ENCODE measurements around the gene EZH1.

EZH1 gene

GRCh38 chr17:42780851-42781638, 36.2 kb upstream of the EZH1 start:
- Histone ChIP-seq H3K4me3 (ENCODE audit: low read depth, low read length) (peak overlapping the region; percentile 60), H3K36me3 (replicated peaks) (peaks cover 5% of the 10 kb centered on the region), H3K27me3 (replicated peaks) (no peaks in the 10 kb centered on the region), H3K27ac (no peak overlapping the region)
- no peak for TF ChIP-seq CTCF (IDR thresholded peaks at IDR 0.05; ENCODE audit: low read depth, low read length, missing control alignments)
- DNase-seq: no peak
- in situ Hi-C loops (cut with HindIII; ENCODE audit: low pct_ligation_motif_present, low sequenced_read_pairs): no loop called here

- DNase-seq: no peak
- in situ Hi-C loops (cut with HindIII; ENCODE audit: low pct_ligation_motif_present, low sequenced_read_pairs): no loop called here
These were observed 35.4 kb upstream of the EZH1 start, which contains the start of gene WNK4 for GRCh38 chr17:42779936-42780850. Gene WNK4, plus strand, starts transcription at chr17:42780610. Its CDS starts 89 bp downstream, at chr17:42780699.

GRCh38 chr17:42779304-42779935, 34.6 kb upstream of the EZH1 start:
- no peak for DNase-seq
- Histone ChIP-seq H3K27ac (no peak overlapping the region), H3K4me3 (ENCODE audit: low read depth, low read length) (no peak overlapping the region), H3K27me3 (replicated peaks) (no peaks in the 10 kb centered on the region), H3K36me3 (replicated peaks) (peaks cover 5% of the 10 kb centered on the region)
- TF ChIP-seq CTCF (IDR thresholded peaks at IDR 0.05; ENCODE audit: low read depth, low read length, missing control alignments): no peak
- in situ Hi-C loops (cut with HindIII; ENCODE audit: low pct_ligation_motif_present, low sequenced_read_pairs): no loop called here

More at GRCh38 chr17:42779936-42780850, 35.4 kb upstream of the EZH1 start, which contains the start of gene WNK4:
- Histone ChIP-seq H3K36me3 (replicated peaks) (peaks cover 5% of the 10 kb centered on the region), H3K27me3 (replicated peaks) (no peaks in the 10 kb centered on the region), H3K27ac (no peak within 1 kb of the TSS), H3K4me3 (ENCODE audit: low read depth, low read length) (peak within 1 kb of the TSS; percentile 60)
- no peak for TF ChIP-seq CTCF (IDR thresholded peaks at IDR 0.05; ENCODE audit: low read depth, low read length, missing control alignments)

GRCh38 chr17:42778570-42778969, 33.7 kb upstream of the EZH1 start:
- Histone ChIP-seq H3K36me3 (replicated peaks) (peaks cover 5% of the 10 kb centered on the region), H3K27ac (no peak overlapping the region), H3K27me3 (replicated peaks) (no peaks in the 10 kb centered on the region), H3K4me3 (ENCODE audit: low read depth, low read length) (no peak overlapping the region)
- in situ Hi-C loops (cut with HindIII; ENCODE audit: low pct_ligation_motif_present, low sequenced_read_pairs): no loop called here
- no peak for TF ChIP-seq CTCF (IDR thresholded peaks at IDR 0.05; ENCODE audit: low read depth, low read length, missing control alignments)
- DNase-seq: no peak

GRCh38 chr17:42775534-42776098, 30.8 kb upstream of the EZH1 start:
- H3K27ac ChIP-seq: peak overlapping the region; percentile 25
- H3K36me3 ChIP-seq (replicated peaks): peaks cover 5% of the 10 kb centered on the region

More at GRCh38 chr17:42775534-42776098, 30.8 kb upstream of the EZH1 start:
- in situ Hi-C loops (cut with HindIII; ENCODE audit: low pct_ligation_motif_present, low sequenced_read_pairs): no loop called here
- Histone ChIP-seq H3K27me3 (replicated peaks) (no peaks in the 10 kb centered on the region), H3K4me3 (ENCODE audit: low read depth, low read length) (no peak overlapping the region)
- peak; percentile 47 for TF ChIP-seq CTCF (IDR thresholded peaks at IDR 0.05; ENCODE audit: low read depth, low read length, missing control alignments)
- DNase-seq: peak; percentile 84

All from brain microvascular endothelial cell (primary cell).